ENCODE results near the gene USP32.

Gene USP32

DNA sequence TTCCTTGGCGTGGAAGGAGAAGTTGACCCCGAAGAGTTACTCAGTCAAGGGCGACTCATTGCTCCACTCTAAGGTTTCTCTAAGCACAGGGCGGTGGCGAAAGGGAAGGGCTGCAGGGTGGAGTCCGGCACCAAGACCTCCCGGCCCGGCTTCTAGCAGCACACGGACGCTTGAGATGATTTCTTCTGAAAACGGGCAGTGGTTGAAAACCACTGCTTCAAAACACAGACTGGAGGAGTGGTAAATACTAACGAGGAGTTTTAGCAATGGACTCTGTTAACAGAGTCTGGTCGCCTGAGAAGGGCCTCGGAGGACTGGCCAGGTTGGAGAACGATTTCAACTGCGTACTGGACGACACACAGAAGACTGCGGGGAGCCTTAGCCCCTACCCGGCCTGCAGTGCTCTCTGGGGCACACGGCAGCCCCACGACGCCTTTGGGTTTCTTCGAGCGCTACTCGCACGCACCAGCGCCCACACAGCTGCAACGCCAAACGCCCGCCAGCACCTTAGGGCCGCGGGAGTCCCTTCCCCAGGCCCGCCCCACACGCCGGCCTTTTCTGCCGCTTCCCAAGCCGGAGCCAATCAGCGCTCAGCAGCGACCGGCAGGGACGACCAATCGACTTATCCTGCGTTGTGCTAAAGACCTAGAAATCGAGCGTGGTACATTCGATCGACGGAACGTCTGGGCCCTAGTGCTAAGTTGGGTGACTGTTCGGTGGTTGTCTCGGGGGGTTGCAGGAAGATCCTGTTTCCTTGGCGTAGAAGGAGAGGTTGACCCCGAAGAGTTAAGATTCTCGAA is 256.6 kb downstream of the USP32 start:
- H3K36me3 Mint-ChIP-seq: peaks cover 13% of the 10 kb centered on the region
- H3K4me3 Mint-ChIP-seq: peak overlapping the region; percentile 95
- peak overlapping the region; percentile 94 for H3K27ac Mint-ChIP-seq
- H3K9me3 Mint-ChIP-seq: no peaks in the 10 kb centered on the region
- H3K4me1 Mint-ChIP-seq: peaks cover 40% of the 10 kb centered on the region
- ATAC-seq (peak; percentile 95), DNase-seq (ENCODE audit: low spot score in 2 of 2) (peak; percentile 59 to 85)

DNA sequence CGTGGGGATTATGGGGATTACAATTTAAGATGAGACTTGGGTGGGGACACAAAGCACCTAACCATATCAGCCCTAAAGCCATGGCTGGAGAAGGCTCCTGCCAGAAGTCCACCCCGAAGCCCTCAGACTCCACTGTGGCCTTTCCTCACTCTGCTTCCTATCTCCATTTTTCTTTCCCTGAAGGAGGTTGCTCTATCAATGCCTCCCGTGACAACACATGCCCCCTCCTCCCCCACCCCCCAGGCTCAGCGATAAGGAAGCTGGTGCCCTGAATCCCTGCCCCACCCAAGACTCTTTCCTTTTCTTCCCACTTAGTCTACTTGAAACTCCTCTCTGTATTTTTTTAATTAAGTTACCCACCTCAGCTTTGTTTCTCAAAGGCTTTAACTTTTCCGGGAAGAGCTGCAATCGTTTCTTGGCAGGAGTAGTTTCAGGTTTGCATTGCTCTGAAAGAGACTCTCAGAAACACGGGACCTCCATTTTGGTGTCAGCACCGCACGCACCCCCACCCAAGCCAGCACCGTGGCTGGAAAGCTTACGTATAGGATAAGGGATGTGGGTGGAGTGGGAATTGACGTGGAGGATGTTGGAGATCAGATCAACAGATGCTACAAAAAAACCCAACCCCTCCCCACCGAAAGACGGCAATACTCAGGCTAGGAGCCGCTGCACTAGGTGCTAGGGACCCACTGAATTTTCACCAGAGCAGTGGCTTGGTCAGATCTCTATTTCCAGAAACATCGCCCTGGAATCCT is 257.4 kb downstream of the USP32 start:
- H3K27ac Mint-ChIP-seq: peak overlapping the region; percentile 94
- peak overlapping the region; percentile 95 for H3K4me3 Mint-ChIP-seq
- peak; percentile 23 for ATAC-seq
- DNase-seq (ENCODE audit: low spot score in 2 of 2): no peak
- peaks cover 13% of the 10 kb centered on the region for H3K36me3 Mint-ChIP-seq
- H3K4me1 Mint-ChIP-seq: peaks cover 34% of the 10 kb centered on the region
- no peaks in the 10 kb centered on the region for H3K9me3 Mint-ChIP-seq

DNA sequence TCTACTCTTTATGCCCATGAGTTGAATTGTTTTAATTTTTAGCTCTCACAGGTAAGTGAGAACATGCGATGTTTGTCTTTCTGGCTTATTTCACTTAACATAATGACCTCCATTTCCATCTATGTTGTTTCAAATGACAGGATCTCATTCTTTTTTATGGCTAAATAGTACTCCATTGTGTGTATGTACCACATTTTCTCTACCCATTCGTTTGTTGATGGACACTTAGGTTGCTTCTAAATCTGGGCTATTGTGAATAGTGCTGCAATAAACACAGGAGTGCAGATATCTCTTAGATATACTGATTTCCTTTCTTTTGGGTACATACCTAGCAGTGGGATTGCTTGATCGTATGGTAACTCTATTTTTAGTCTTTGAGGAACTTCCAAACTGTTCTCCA is 261.5 kb downstream of the USP32 start:
- Mint-ChIP-seq H3K27ac (no peak overlapping the region), H3K36me3 (peaks cover 13% of the 10 kb centered on the region), H3K4me3 (no peak overlapping the region), H3K9me3 (no peaks in the 10 kb centered on the region), H3K4me1 (peaks cover 23% of the 10 kb centered on the region)
- ATAC-seq (no peak), DNase-seq (ENCODE audit: low spot score in 2 of 2) (no peak)

DNA sequence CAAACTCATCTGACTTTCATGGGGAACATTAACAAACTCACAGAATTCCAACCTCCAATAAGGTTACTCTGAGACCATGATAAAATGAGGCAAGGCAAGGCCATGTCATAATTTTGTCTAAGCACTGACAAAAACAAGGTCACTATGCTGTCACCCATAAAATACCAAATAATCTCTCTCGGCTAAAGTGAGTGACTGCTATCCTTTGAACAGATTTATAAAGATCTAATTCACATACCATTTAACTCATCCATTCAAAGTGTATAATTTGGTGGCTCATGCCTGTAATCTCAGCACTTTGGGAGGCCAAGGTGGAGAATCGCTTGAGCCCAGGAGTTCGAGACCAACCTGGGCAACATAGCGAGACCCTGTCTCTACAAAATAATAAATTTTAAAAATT is 262.8 kb downstream of the USP32 start:
- Mint-ChIP-seq H3K27ac (no peak overlapping the region), H3K9me3 (no peaks in the 10 kb centered on the region), H3K4me1 (peaks cover 10% of the 10 kb centered on the region), H3K36me3 (peaks cover 13% of the 10 kb centered on the region), H3K4me3 (no peak overlapping the region)
- ATAC-seq (no peak), DNase-seq (ENCODE audit: low spot score in 2 of 2) (no peak)

Data from stimulated activated effector memory CD8-positive, alpha-beta T cell treated with anti-CD3 and anti-CD28 coated beads, Interleukin-12 subunit alpha, Interleukin-12 subunit beta, amount 100 ng/mL, for 72 hours (primary cell).